NCI-H2081 (cell line): ENCODE results near the gene RET.

Experiments
- DNase-seq, 2 experiments: peaks; one replicate each; lab custom pipeline; 2025; lab: John Stamatoyannopoulos, UW

RET gene

GRCh38 chr10:43172645-43173044 lies 95.8 kb downstream of the RET start:
- DNase-seq = no peak

GRCh38 chr10:43173120-43173519 lies 96.3 kb downstream of the RET start:
- DNase-seq = no peak

- DNase-seq = no peak
Measured at GRCh38 chr10:43174969-43175368, 98.1 kb downstream of the RET start.

- no peak for DNase-seq
Measured at GRCh38 chr10:43176271-43176670, 99.4 kb downstream of the RET start.

- no peak for DNase-seq
Measured at GRCh38 chr10:43177595-43177994, 100.7 kb downstream of the RET start.
